ENCODE results near the gene SLC35D2.

GRCh38 chr9:96411129-96411838, 27.8 kb upstream of the SLC35D2 start:
- no peak for TF ChIP-seq EP300 (IDR thresholded peaks at IDR 0.05)
- TF ChIP-seq, protein P1, sequence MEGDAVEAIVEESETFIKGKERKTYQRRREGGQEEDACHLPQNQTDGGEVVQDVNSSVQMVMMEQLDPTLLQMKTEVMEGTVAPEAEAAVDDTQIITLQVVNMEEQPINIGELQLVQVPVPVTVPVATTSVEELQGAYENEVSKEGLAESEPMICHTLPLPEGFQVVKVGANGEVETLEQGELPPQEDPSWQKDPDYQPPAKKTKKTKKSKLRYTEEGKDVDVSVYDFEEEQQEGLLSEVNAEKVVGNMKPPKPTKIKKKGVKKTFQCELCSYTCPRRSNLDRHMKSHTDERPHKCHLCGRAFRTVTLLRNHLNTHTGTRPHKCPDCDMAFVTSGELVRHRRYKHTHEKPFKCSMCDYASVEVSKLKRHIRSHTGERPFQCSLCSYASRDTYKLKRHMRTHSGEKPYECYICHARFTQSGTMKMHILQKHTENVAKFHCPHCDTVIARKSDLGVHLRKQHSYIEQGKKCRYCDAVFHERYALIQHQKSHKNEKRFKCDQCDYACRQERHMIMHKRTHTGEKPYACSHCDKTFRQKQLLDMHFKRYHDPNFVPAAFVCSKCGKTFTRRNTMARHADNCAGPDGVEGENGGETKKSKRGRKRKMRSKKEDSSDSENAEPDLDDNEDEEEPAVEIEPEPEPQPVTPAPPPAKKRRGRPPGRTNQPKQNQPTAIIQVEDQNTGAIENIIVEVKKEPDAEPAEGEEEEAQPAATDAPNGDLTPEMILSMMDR (IDR thresholded peaks at IDR 0.05): no peak
